Hindlimb muscle (tissue), 1 donor: ENCODE data around the gene EPOP. TPM values are rescaled to one million over a fixed set of nuclear protein-coding genes. Genes with fewer than 3 reads are reported as not detected.

Experiments
- DNase-seq: peaks from one replicate; pipeline ENCODE4 v3.0.0-alpha.2; 2013
- polyA plus RNA-seq: library from polyadenylated mRNA; unstranded; fragments of 120-200 nt; gene quantifications from one replicate; pipeline ENCODE4 v1.2.1, GENCODE V29; 2013; ENCODE audit not compliant: insufficient read length

Gene EPOP
- polyA plus RNA-seq, 1 donor, result 0.48 TPM

DNA sequence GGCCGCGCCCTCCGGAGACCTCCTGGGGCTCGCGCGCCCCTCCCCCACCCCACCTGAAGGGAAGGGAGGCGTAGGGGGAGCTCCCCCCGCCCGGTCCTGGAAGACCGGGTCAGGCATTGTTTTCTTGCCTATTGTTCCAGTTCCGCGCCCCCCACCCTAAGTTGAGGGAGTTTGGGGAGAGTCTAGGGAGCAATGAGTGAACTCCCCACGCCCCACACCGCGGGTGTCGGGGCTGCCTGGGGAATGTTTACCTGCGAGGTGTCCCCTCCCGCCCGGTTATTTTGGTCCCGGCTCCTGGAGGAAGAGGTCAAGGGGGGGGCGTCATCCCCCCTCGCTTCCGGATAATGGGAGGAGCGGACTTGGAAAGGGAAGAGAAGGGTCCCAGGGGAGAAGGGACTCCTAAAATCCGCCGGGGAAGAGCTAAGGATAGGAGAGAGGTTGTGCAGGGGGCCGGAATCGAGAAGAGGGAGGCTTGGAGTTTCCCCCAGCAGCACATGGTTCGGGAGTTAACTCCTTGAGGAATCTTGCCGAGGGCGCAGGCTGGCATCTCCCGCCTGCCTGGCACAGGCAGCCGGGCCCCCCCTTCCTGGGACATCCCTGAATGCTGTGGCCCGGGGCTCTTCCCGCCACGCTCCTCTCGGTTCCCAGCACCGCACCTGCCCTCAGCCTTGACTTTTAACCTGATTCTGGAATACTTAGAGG is 31.2 kb upstream of the EPOP start:
- DNase-seq, result peak; percentile 51

GRCh38 chr17:38705523-38705802 is 30.7 kb upstream of the EPOP start:
- no peak for DNase-seq

GRCh38 chr17:38704606-38705522 is 30.1 kb upstream of the EPOP start, which contains the start of gene MLLT6:
Gene MLLT6, plus strand, starts transcription at chr17:38705273. Its CDS starts 360 bp downstream, at chr17:38705633.
- peak; percentile 84 for DNase-seq

DNA sequence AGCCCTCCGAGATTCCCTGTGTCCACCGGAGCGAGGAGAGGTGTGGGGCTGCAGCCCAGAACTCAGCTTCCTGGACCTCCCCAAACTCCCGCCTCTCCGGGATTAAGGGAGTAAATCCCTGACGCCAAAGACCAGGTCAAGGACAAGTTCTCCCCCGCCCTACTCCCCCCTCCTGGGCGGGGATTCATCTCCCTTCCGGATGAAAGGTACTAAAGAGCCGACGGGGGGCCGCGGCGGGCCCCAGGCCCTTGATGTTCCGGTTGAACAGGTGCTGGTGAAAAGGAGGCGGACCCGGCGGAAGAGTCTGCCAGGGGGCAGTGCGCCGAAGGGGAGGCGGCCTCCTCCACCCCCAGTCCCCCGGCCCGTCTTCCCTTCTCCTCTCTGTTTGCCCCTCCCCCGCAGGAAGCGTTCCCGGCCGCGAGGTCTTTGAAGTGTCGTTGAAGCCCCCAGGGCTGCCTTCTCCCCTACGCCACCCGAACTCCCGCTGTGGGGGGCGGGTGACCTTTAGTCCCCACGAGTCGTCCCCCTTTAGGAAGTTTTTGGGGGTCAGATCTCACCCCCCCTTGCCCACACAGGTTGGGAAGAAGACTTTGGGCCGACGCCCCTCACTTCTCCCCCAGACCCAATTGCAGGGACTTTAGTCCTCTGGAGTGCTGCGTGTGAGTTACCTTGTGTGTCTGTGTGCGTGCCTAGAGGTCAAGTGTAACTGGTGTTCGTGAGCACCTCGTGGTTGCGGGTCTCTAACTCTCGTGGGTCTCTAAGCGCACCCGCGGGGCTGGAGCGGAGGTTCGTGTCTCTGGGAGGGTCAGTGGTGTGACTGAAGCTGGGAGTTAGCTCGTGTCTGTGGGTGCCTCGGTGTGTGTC is 29.2 kb upstream of the EPOP start:
- DNase-seq, result peak; percentile 49

DNA sequence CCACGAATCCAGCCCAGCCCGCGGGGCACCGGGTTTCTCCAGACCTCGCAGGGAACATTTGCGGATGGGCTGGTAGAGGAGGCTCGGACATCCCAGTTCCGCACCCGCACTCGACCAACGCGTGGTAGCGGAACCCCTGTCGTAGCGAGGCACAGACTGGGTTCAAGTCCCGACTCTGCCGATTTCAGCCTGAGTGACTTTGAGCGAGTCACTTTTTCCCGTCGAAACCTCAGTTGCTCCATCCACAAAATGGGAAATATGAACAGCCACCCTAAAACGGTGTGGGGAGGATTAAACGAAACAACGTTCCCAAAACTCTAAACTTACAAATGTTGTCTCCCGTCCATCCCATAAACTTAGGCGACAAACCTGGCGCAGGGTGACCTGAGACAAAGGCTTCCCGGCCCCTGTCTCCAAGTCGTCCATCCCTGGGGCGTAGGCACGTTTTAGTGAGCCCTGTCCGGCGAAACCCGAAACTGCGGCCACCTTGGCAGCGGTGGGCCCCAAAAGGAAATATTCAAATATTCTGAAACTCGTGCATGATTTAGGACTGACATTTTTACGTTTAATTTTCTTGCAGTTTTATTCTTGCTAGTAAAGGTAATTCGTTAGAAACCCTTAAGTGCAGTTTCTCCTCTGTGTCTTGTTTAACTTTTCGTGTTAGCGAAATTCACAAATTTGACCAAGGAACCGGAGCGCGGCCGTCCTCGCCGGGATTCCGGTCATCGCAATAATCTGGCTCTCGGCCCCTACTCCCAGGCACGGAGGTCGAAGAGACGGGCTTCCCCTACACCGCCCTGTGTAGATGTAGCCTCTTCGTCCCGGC is 28.4 kb upstream of the EPOP start:
- DNase-seq, result no peak

GRCh38 chr17:38702166-38702915 is 27.6 kb upstream of the EPOP start:
- peak; percentile 91 for DNase-seq

- no peak for DNase-seq
Observed at GRCh38 chr17:38701504-38702165, 26.9 kb upstream of the EPOP start.

DNA sequence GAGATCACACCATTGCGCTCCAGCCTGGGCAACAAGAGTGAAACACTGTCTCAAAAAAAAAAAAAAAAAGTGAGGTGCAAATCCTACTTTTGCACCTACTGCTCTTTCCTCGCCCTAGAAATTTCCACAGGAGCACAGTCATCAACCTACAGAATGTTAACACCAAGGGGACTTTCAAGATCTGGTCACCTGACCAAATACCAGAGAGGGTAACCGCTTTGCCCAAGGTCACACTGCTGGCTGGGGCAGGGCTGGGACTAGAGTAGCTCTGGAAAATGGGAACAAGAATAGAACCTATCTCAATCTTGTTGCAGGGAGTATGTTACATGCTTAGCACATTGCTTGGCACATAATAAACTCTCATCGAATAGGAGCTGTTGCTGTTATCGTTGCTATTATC is 24.0 kb upstream of the EPOP start:
- no peak for DNase-seq

- DNase-seq, result no peak
Observed at GRCh38 chr17:38697061-38697820, 22.5 kb upstream of the EPOP start.

- DNase-seq, result peak; percentile 92
Observed at GRCh38 chr17:38693700-38694329, 19.1 kb upstream of the EPOP start.

GRCh38 chr17:38691154-38691553 is 16.4 kb upstream of the EPOP start:
- DNase-seq, result no peak

DNA sequence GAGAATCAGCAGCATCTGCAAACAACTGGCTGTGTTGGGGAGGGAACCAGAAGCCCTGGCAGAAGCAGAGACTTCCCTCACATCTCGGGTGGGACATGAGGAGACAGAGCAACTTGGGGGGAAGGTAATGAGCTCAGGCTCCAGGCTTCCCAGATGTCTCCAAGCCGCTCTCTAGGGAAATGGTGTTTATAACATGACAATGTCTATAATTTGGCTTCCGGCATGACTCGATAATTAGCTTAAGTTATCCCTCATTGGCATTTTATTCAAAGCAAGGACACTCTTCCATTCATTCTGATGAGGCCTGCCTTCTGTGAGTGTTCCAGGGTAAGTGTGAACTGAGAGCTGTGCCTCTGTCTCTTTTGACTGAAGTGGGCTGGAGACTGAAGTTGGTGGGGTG is 15.6 kb upstream of the EPOP start:
- no peak for DNase-seq

DNA sequence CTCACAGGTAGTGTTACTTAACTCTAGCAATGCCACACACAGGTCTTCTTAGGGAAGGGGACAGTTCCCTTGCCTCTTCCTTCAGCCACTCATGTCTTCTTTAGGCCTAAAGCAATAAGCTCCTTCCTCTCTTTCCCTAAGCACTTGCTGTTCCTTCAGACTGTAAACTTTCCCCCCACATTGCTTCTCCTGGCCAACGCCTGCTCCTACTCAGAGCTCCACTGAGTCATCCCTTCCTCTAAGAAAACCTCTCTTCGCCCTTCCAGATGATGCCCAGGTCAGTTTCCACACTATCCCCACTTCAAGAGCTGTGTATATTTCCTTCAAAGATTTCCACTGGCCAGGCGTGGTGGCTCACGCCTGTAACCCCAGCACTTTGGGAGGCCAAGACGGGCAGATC is 12.5 kb upstream of the EPOP start:
- DNase-seq, result no peak

- DNase-seq, result no peak
Observed at GRCh38 chr17:38685491-38685890, 10.7 kb upstream of the EPOP start.

DNA sequence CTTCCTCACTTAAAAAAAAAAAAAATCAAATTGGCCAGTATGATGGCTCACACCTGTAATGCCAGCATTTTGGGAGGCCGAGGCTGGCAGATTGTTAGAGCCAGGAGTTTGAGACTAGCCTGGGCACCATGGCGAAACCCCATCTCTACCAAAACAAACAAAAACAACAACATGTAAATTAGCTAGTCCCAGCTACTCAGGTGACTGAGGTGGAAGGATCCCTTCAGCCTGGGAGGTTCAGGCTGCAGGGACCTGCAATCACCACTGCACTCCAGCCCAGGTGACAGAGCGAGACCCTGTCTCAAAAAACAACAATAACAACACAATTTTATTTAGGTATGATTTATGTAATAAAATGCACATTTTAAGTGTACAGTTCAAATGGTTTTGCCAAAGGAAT is 6.3 kb upstream of the EPOP start:
- DNase-seq, result no peak

DNA sequence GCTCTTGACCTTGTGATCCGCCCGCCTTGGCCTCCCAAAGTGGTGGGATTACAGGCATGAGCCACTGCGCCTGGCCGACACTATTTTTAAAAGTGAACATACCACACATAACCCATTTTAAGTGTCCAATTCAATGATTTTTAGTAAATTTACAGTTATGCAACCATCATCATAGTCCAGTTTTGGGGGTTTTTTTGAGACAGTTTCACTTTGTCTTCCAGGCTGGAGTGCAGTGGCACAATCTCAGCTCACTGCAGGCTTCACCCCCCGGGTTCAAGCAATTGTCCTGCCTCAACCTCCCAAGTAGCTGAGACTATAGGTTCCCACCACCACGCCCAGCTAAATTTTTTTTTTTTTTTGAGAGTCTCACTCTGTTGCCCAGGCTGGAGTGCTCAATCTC is 3.1 kb upstream of the EPOP start:
- DNase-seq, result no peak

DNA sequence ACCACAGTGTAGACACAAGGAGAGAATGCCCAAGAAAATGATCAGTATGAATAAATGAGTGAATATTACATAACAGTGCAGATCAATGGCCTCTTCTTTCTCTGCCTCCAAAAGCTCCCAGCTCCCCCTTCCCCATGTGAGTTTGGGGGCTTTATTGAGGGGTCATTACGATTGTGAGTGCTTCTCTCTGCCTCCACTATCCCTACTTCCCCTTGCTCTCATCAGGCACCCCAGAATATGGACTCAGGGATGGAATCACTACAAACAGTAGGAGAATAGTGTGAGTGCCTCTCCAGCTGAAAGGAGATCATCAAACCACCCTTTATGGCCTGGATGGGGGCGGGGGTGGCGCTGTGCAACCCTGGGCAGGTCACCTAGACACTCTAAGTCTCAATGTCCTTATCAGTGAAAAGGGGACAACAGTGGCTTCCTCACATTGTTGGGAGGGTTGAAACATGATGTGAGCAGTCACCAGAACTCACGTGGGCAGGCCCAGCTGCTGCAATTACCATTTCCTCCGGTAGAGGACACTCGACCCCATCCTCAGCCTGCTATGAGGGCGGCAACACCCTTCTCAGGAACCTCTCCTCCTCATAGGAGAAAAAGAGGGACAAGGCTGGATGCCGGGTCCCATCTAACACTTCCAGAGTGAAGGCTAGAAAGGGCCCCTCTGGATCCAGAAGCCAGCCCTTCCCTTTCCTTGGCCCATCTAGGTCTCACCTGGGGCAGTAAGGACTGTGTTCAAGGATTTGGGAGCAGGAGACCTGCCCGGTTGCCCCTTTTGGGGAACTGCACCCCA is 2.1 kb upstream of the EPOP start:
- DNase-seq, result peak; percentile 84

- DNase-seq, result peak; percentile 40
Observed at GRCh38 chr17:38674014-38674748, 576 bp downstream of the EPOP start.
